ENCODE measurements around the gene PARN. TPM values are rescaled to one million over a fixed set of nuclear protein-coding genes. Genes with fewer than 3 reads are reported as not detected.

The PARN gene
- polyA plus RNA-seq, 3 donors = 18.4 to 24.4 (median 19.1) TPM

DNA sequence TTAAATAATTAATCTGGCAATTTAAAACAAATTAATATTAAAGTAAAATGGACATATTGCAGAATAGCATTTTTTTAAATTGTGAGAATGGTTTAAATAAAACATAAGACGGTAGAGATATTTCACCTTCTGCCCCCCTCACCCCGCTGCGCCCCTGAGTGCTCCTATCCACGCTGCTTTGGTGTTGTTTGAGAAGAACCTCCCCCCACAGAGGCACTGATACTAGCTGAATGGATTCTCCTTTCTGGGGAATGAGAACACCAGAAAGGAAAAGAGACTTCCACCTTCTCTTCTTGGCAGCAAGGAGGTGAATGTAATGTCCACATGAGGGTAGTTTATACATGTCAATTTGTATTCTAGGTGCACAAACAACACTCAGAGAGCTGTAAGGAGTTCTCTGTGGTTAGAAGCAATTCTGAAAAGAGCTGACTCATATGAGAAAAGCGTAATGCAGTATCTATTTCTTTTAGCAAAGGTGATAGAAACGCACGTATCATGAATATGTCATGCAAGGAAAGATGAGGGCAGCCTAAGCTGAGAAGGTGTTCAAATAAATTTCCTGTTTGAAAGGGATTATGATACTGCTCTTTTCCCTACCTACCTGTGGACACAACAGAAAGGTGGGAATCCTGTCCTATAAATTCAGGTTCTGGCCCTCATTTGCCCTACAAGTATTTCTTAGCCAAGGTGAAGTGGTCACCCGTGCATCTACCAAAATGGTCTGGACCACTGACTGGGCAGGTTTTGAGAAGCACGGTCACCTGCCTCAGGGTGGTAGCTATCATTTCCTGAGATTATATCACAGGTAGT lies 126.9 kb downstream of the PARN start:
- H3K27ac Mint-ChIP-seq = peak overlapping the region in 2 of 7 donors; percentile 20 to 27
- no peak overlapping the region for H3K9ac ChIP-seq (ENCODE audit: insufficient read depth, low read length, poor library complexity, severe bottlenecking)

DNA sequence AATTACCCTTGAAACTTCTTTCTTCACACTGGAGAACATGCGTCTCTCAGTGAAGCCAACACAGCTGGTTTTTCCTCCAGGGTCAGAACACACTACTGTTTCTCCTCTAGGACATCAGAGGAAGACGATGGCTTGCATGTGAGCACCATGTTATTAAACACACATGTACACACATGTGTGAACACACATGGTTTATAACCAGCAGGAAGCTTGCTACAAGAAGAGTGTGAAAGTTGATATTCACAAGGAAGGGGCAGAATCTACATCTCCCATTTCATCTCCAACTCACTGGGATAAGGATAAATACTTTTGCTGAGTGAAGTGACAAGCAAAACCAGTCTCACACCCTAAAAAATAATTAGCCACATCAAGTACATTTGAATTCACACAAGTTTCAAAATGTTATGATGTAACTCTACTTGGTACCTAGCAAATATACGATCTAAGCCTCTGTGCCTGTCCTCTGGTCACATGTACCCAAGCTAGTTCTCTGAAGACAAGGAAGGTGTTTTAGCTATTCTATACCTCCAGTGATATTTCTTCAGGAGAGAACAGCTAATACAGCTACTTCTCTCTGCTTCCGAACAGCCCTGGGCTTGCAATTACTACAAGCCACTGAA lies 127.7 kb downstream of the PARN start:
- no peaks in the 10 kb centered on the region for H3K27me3 ChIP-seq (ENCODE audit: control insufficient read depth in 2 of 2, insufficient read depth in 2 of 2, low read length in 2 of 2)
- TF ChIP-seq, protein P1, sequence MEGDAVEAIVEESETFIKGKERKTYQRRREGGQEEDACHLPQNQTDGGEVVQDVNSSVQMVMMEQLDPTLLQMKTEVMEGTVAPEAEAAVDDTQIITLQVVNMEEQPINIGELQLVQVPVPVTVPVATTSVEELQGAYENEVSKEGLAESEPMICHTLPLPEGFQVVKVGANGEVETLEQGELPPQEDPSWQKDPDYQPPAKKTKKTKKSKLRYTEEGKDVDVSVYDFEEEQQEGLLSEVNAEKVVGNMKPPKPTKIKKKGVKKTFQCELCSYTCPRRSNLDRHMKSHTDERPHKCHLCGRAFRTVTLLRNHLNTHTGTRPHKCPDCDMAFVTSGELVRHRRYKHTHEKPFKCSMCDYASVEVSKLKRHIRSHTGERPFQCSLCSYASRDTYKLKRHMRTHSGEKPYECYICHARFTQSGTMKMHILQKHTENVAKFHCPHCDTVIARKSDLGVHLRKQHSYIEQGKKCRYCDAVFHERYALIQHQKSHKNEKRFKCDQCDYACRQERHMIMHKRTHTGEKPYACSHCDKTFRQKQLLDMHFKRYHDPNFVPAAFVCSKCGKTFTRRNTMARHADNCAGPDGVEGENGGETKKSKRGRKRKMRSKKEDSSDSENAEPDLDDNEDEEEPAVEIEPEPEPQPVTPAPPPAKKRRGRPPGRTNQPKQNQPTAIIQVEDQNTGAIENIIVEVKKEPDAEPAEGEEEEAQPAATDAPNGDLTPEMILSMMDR (IDR thresholded peaks at IDR 0.05) = no peak
- Mint-ChIP-seq H3K4me1 (peaks cover 4% of the 10 kb centered on the region), H3K27ac (peak overlapping the region in 1 of 7 donors; percentile 18), H3K36me3 (peaks cover 2 to 4% of the 10 kb centered on the region in 2 donors), H3K9me3 (no peaks in the 10 kb centered on the region), H3K4me3 (no peak overlapping the region), H3K27me3 (ENCODE audit: low read depth in 3 of 3) (peaks cover 0 to 1% (median 0%) of the 10 kb centered on the region in 3 donors)
- 100% methylated on average over 2 of the region's 4 CpGs for WGBS (ENCODE audit: insufficient coverage)
- no peak overlapping the region for H3K9ac ChIP-seq (ENCODE audit: insufficient read depth, low read length, poor library complexity, severe bottlenecking)
- H3K4me1 ChIP-seq (ENCODE audit: control insufficient read depth in 1 of 2, insufficient read depth in 2 of 2, low read length in 2 of 2) = no peaks in the 10 kb centered on the region
- H2AFZ ChIP-seq (ENCODE audit: insufficient read depth, low read depth, low read length, poor library complexity, severe bottlenecking) = no peak overlapping the region
- H4K20me1 ChIP-seq (ENCODE audit: insufficient read depth, low read length) = peaks cover 3% of the 10 kb centered on the region
- no peaks in the 10 kb centered on the region for H3K79me2 ChIP-seq (ENCODE audit: insufficient read depth, low read length)
- H3K27ac ChIP-seq (ENCODE audit: low read depth in 1 of 2, low read length in 2 of 2) = no peak overlapping the region
- DNase-seq = no peak
- H3K4me3 ChIP-seq (replicated peaks in 1 of 3; ENCODE audit: low read depth in 2 of 3, low read length in 3 of 3) = no peak overlapping the region
- no peaks in the 10 kb centered on the region for H3K9me3 ChIP-seq (replicated peaks in 1 of 2; ENCODE audit: control insufficient read depth in 1 of 2, insufficient read depth in 1 of 2, low read length in 2 of 2)
- no peaks in the 10 kb centered on the region for H3K36me3 ChIP-seq (replicated peaks in 1 of 2; ENCODE audit: control insufficient read depth in 1 of 2, insufficient read depth in 2 of 2, low read length in 2 of 2)
- H3K4me2 ChIP-seq (replicated peaks; ENCODE audit: extremely low read depth, low read length, poor library complexity, severe bottlenecking) = no peak overlapping the region
- intact Hi-C loops (cut with micrococcal nuclease) = no loop called here

More for the DNA sequence above, 126.9 kb downstream of the PARN start:
- peaks cover 4% of the 10 kb centered on the region in 2 donors for H3K36me3 Mint-ChIP-seq
- Histone ChIP-seq H3K27me3 (ENCODE audit: control insufficient read depth in 2 of 2, insufficient read depth in 2 of 2, low read length in 2 of 2) (no peaks in the 10 kb centered on the region), H4K20me1 (ENCODE audit: insufficient read depth, low read length) (peaks cover 3% of the 10 kb centered on the region), H3K79me2 (ENCODE audit: insufficient read depth, low read length) (no peaks in the 10 kb centered on the region), H3K4me1 (ENCODE audit: control insufficient read depth in 1 of 2, insufficient read depth in 2 of 2, low read length in 2 of 2) (no peaks in the 10 kb centered on the region), H3K36me3 (replicated peaks in 1 of 2; ENCODE audit: control insufficient read depth in 1 of 2, insufficient read depth in 2 of 2, low read length in 2 of 2) (no peaks in the 10 kb centered on the region), H2AFZ (ENCODE audit: insufficient read depth, low read depth, low read length, poor library complexity, severe bottlenecking) (no peak overlapping the region), H3K27ac (ENCODE audit: low read depth in 1 of 2, low read length in 2 of 2) (no peak overlapping the region), H3K9me3 (replicated peaks in 1 of 2; ENCODE audit: control insufficient read depth in 1 of 2, insufficient read depth in 1 of 2, low read length in 2 of 2) (no peaks in the 10 kb centered on the region), H3K4me2 (replicated peaks; ENCODE audit: extremely low read depth, low read length, poor library complexity, severe bottlenecking) (no peak overlapping the region), H3K4me3 (replicated peaks in 1 of 3; ENCODE audit: low read depth in 2 of 3, low read length in 3 of 3) (no peak overlapping the region)
- no peak for DNase-seq
- H3K9me3 Mint-ChIP-seq = no peaks in the 10 kb centered on the region
- 87% methylated on average over 3 of the region's 9 CpGs for WGBS (ENCODE audit: insufficient coverage)
- no peak overlapping the region for H3K4me3 Mint-ChIP-seq
- peaks cover 4% of the 10 kb centered on the region for H3K4me1 Mint-ChIP-seq
- H3K27me3 Mint-ChIP-seq (ENCODE audit: low read depth in 3 of 3) = peaks cover 0 to 1% (median 0%) of the 10 kb centered on the region in 3 donors
- intact Hi-C loops (cut with micrococcal nuclease) = no loop called here
- TF ChIP-seq, protein P1 (IDR thresholded peaks at IDR 0.05) = no peak

Measured in CD14-positive monocyte (primary cell).